HG03442 (cell line): ENCODE data around the gene SCRT2.

ENCODE experiments used
- ATAC-seq: cut with Tn5 transposase; IDR thresholded peaks from one replicate; pipeline ENCODE4 v1.9.1; 2021; ENCODE audit warnings: mild to moderate bottlenecking, moderate library complexity; ENCODE audit not compliant: unreplicated experiment

The SCRT2 gene

GRCh38 chr20:635028-635892 lies 40.3 kb downstream of the SCRT2 start:
- ATAC-seq, result no peak

- ATAC-seq, result no peak
Observed at GRCh38 chr20:634148-634925, 41.3 kb downstream of the SCRT2 start.

- ATAC-seq, result no peak
Observed at GRCh38 chr20:631101-631500, 44.5 kb downstream of the SCRT2 start.

GRCh38 chr20:626579-626978 lies 49.0 kb downstream of the SCRT2 start:
- no peak for ATAC-seq

GRCh38 chr20:625360-625932 lies 50.2 kb downstream of the SCRT2 start:
- ATAC-seq, result no peak

GRCh38 chr20:623704-624103 lies 51.9 kb downstream of the SCRT2 start:
- ATAC-seq, result no peak

GRCh38 chr20:623021-623420 lies 52.6 kb downstream of the SCRT2 start:
- no peak for ATAC-seq

GRCh38 chr20:622161-622560 lies 53.4 kb downstream of the SCRT2 start:
- no peak for ATAC-seq

- ATAC-seq, result no peak
Observed at GRCh38 chr20:621125-621756, 54.4 kb downstream of the SCRT2 start.

- ATAC-seq, result no peak
Observed at GRCh38 chr20:620246-620645, 55.4 kb downstream of the SCRT2 start.

- no peak for ATAC-seq
Observed at GRCh38 chr20:618980-619379, 56.6 kb downstream of the SCRT2 start.

GRCh38 chr20:617934-618690 lies 57.5 kb downstream of the SCRT2 start:
- no peak for ATAC-seq

- no peak for ATAC-seq
Observed at GRCh38 chr20:615514-615913, 60.1 kb downstream of the SCRT2 start.

- no peak for ATAC-seq
Observed at GRCh38 chr20:611843-612185, 63.8 kb downstream of the SCRT2 start.
